Suprapubic skin (tissue), 4 donors: ENCODE measurements around the gene PAXX. TPM values are rescaled to one million over a fixed set of nuclear protein-coding genes. Genes with fewer than 3 reads are reported as not detected.

Experiments
- DNase-seq, 2 donors: peaks; one replicate each; pipeline ENCODE4 v3.0.0-alpha.2; 2019; ENCODE audit warnings: low spot score in 2 of 2
- H3K27ac ChIP-seq: fragments of 200-600 bp; sonication (generic); one replicate; pipeline ENCODE4 v1.5.1; 2019
- H3K27me3 ChIP-seq: fragments of 200-600 bp; sonication (generic); one replicate; pipeline ENCODE4 v1.5.1; 2019
- H3K36me3 ChIP-seq: fragments of 200-600 bp; sonication (generic); one replicate; pipeline ENCODE4 v1.5.1; 2019
- H3K4me1 ChIP-seq: fragments of 200-600 bp; sonication (generic); one replicate; pipeline ENCODE4 v1.5.1; 2019
- H3K4me3 ChIP-seq: fragments of 200-600 bp; sonication (generic); one replicate; pipeline ENCODE4 v1.5.1; 2019; ENCODE audit warnings: mild to moderate bottlenecking
- H3K9me3 ChIP-seq: fragments of 200-600 bp; sonication (generic); one replicate; pipeline ENCODE4 v1.5.1; 2019
- CTCF ChIP-seq, 2 donors: fragments of 200-600 bp in 1 of 2; fragments of 450-650 bp in 1 of 2; sonication (generic) in 1 of 2; IDR thresholded peaks; one replicate each; pipeline ENCODE4 v1.5.1; 2016 to 2019; ENCODE audit warnings: antibody characterized with exemption in 2 of 2, mild to moderate bottlenecking in 1 of 2, moderate library complexity in 1 of 2
- EP300 ChIP-seq: sonication (generic); formaldehyde crosslinking; IDR thresholded peaks from one replicate; pipeline ENCODE4 v1.6.1; 2017; ENCODE audit warnings: antibody characterized with exemption
- POLR2A ChIP-seq, 2 donors: fragments of 450-650 bp; IDR thresholded peaks; one replicate each; pipeline ENCODE4 v1.6.1; 2017; ENCODE audit warnings: antibody characterized with exemption in 2 of 2, mild to moderate bottlenecking in 2 of 2, moderate library complexity in 2 of 2
- POLR2AphosphoS5 ChIP-seq, 3 donors: sonication (generic); formaldehyde crosslinking; IDR thresholded peaks; one replicate each; pipeline ENCODE4 v1.6.1; 2017; ENCODE audit warnings: antibody characterized with exemption in 3 of 3
- WGBS: methylation state at CpG from one replicate; pipeline ENCODE4 v1.1.5; 2018; 5-methylcytosine and 5-hydroxymethylcytosine counted together
- total RNA-seq, 4 donors: library from RNA; depleted of rRNA; stranded (reverse); fragments of >200 nt; gene quantifications; one replicate each; pipeline ENCODE4 v1.1.0, GENCODE V29; 2016

The PAXX gene
- total RNA-seq, 4 donors from 2014 or later: 43.2 to 68.6 (median 61.5) TPM

- no peaks in the 10 kb centered on the region for H3K9me3 ChIP-seq
- DNase-seq: no peak
- WGBS: 84% methylated on average over 10 of the region's 10 CpGs
- peaks cover 56% of the 10 kb centered on the region for H3K4me1 ChIP-seq
- H3K27ac ChIP-seq: no peak overlapping the region
- no peak overlapping the region for H3K4me3 ChIP-seq
- no peaks in the 10 kb centered on the region for H3K36me3 ChIP-seq
- H3K27me3 ChIP-seq: peaks cover 4% of the 10 kb centered on the region
- TF ChIP-seq CTCF (IDR thresholded peaks at IDR 0.05): no peak
- no peak for TF ChIP-seq EP300
- no peak for TF ChIP-seq POLR2A (IDR thresholded peaks at IDR 0.05)
- no peak for TF ChIP-seq POLR2AphosphoS5 (IDR thresholded peaks at IDR 0.05)
These were observed 5.1 kb downstream of the PAXX start for GRCh38 chr9:136997371-136997770.

- H3K4me3 ChIP-seq: no peak overlapping the region
- no peaks in the 10 kb centered on the region for H3K36me3 ChIP-seq
- peaks cover 51% of the 10 kb centered on the region for H3K4me1 ChIP-seq
- WGBS: 71% methylated on average over 18 of the region's 18 CpGs
- TF ChIP-seq CTCF (IDR thresholded peaks at IDR 0.05) (no peak), POLR2AphosphoS5 (IDR thresholded peaks at IDR 0.05) (no peak), POLR2A (IDR thresholded peaks at IDR 0.05) (no peak), EP300 (no peak)
- no peaks in the 10 kb centered on the region for H3K9me3 ChIP-seq
- DNase-seq: no peak
- no peak overlapping the region for H3K27ac ChIP-seq
- H3K27me3 ChIP-seq: peaks cover 4% of the 10 kb centered on the region
These were observed 5.6 kb downstream of the PAXX start for GRCh38 chr9:136997830-136998234.

GRCh38 chr9:137000177-137000930, 8.1 kb downstream of the PAXX start:
- Histone ChIP-seq H3K27ac (no peak overlapping the region), H3K27me3 (peaks cover 4% of the 10 kb centered on the region), H3K9me3 (no peaks in the 10 kb centered on the region), H3K4me1 (peaks cover 26% of the 10 kb centered on the region), H3K36me3 (no peaks in the 10 kb centered on the region), H3K4me3 (no peak overlapping the region)
- WGBS: 55% methylated on average over 10 of the region's 10 CpGs
- no peak for DNase-seq
- TF ChIP-seq CTCF (IDR thresholded peaks at IDR 0.05) (no peak), POLR2A (IDR thresholded peaks at IDR 0.05) (no peak), POLR2AphosphoS5 (IDR thresholded peaks at IDR 0.05) (no peak), EP300 (no peak)

DNA sequence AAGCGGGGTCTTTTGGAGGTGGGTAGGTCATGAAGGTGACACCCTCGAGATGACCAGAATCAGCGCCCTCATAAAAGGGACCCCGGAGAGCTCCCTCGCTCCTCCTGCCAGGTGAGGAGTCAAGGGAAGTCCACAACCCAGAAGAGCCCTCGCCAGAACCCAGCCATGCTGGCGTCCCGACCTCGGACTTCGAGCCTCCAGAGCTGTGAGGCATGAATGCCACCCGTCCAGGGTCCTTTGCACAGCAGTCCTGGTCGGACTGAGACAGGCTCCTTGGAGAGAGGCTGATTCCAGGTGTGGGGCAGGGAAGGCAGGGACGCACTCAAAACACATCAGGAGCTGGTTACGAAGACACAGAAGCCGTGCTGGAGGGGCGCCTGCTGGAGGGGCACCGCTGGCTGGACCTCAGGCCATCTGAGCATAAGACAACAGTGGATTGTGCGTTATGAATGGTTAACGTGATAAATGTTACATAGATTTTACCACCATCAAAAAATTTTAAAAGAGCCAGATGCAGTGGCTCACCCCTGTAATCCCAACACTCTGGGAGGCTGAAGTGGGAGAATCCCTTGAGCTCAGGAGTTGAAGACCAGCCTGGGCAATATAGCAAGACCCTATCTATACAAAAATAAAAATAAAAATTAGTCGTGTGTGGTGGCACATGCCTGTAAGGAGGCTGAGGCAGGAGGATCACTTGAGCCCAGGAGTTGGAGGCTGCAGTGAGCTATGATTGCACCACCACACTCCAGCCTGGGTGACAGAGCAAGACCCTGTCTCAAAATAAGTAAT, 9.8 kb downstream of the PAXX start:
- H3K9me3 ChIP-seq: no peaks in the 10 kb centered on the region
- DNase-seq: no peak
- no peak for TF ChIP-seq POLR2A (IDR thresholded peaks at IDR 0.05)
- TF ChIP-seq EP300: no peak
- no peak for TF ChIP-seq CTCF (IDR thresholded peaks at IDR 0.05)
- no peak for TF ChIP-seq POLR2AphosphoS5 (IDR thresholded peaks at IDR 0.05)
- peaks cover 4% of the 10 kb centered on the region for H3K27me3 ChIP-seq
- no peak overlapping the region for H3K27ac ChIP-seq
- peaks cover 9% of the 10 kb centered on the region for H3K4me1 ChIP-seq
- 85% methylated on average over 20 of the region's 20 CpGs for WGBS
- H3K4me3 ChIP-seq: no peak overlapping the region
- H3K36me3 ChIP-seq: no peaks in the 10 kb centered on the region

DNA sequence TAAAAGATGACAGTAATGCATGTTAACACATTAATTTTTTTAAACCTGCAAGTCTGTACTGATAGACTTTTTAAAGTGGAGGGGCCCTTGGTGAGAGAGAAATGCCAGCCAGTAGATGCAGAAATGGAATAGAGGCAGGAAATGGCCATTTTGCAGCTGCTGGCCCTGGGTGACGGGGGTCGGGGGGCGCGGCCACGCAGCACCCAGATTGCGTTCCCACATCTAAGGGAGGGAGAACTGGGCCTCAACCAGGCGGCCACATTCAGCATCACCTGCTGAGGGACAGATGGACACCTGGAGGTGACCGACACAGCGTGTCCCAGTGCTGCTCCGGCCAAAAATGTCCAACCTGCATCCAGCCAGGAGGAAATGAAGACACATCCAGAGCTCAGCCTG, 10.4 kb downstream of the PAXX start:
- TF ChIP-seq POLR2A (IDR thresholded peaks at IDR 0.05) (no peak), POLR2AphosphoS5 (IDR thresholded peaks at IDR 0.05) (no peak), CTCF (IDR thresholded peaks at IDR 0.05) (no peak), EP300 (no peak)
- peaks cover 3% of the 10 kb centered on the region for H3K4me1 ChIP-seq
- H3K27ac ChIP-seq: no peak overlapping the region
- H3K4me3 ChIP-seq: no peak overlapping the region
- DNase-seq: no peak
- peaks cover 3% of the 10 kb centered on the region for H3K36me3 ChIP-seq
- WGBS: 93% methylated on average over 7 of the region's 10 CpGs
- no peaks in the 10 kb centered on the region for H3K27me3 ChIP-seq
- H3K9me3 ChIP-seq: no peaks in the 10 kb centered on the region
